ENCODE measurements around the gene KRTAP4-1.
"Not testable (repeated sequence)": the region's sequence is repeated elsewhere in the genome, so short reads cannot be mapped to it uniquely, and the experiment has no call there.

The KRTAP4-1 gene

DNA sequence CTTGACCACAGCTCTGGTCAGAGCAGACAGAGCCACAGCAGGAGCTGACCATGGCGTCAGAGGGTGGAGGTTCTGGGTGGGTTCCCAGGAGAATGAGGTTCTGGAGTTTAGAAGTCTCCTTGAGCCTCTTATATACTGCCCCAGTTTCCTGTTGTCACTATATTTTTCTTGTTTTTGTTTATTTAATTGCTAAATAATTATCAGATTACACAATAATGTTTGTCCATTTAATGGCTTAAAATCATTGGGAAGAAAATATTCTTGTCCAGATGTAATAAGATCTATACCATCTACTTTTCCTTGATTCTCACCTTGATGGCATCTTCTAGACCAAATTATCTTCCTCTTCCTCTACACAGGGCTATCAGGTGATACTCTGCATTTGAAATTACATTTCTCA, 16.6 kb downstream of the KRTAP4-1 start, which contains the start of gene KRTAP4-3:
Gene KRTAP4-3 (minus strand): TSS at position 101 of the 400 bp plus-strand sequence. CDS start 49 bp downstream, at position 52.
- no peak for DNase-seq

DNA sequence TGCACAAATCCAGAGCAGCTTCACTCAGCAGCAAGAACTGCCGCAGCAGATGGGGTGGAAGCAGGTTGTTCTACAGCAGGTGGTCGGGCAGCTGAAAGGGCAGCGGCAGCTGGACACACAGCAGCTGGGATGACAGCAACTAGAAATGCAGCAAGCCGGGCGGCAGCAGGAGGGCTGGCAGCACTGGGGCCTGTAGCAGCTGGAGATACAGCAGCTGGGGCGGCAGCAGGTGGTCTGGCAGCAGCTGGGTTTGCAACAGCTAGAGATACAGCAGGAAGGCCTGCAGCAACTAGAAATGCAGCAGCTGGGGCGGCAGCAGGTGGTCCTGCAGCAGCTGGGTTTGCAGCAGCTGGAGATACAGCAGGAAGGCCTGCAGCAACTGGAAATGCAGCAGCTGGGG, 17.1 kb downstream of the KRTAP4-1 start:
- DNase-seq = no peak

DNA sequence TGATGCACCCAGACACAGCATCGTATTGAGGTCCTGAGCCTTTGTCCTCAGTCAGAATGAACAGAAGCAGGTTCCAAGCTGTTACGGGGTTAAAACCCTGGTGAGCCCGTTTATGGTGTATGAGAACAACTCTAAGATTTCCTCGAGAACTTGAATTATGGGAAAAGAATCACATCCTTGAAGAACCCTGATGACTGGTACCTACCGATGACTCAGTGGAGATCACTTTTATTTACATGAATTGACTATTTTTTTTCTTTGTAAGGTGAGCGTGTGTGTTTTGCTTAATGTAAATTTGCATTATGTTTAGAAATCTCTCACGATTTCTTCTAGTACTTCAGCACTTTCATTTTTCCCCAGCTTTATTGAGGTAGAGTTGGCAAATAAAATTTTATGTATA, 20.9 kb downstream of the KRTAP4-1 start:
- DNase-seq = no peak

DNA sequence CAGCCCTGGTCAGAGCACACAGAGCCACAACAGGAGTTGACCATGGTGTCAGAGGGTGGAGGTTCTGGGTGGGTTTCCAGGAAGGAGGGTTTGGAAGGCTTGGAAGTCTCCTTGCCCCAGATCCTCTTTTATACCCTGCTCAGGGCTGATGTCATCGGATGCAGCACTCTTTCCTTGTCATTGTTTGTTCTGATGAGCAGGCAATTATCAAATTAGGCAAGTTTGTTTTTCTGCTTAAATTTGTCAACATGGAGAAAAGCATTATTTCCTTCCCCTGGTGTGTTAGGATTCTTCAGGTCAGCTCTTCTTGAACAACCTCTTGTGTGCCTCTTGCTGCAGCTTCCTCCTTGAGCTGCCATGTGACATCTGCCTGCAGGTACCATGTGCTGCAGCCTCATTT, 24.1 kb downstream of the KRTAP4-1 start, which contains the start of gene KRTAP4-4:
Gene KRTAP4-4 (minus strand): TSS at position 101 of the 400 bp plus-strand sequence. CDS start 57 bp downstream, at position 44.
- no peak for DNase-seq

DNA sequence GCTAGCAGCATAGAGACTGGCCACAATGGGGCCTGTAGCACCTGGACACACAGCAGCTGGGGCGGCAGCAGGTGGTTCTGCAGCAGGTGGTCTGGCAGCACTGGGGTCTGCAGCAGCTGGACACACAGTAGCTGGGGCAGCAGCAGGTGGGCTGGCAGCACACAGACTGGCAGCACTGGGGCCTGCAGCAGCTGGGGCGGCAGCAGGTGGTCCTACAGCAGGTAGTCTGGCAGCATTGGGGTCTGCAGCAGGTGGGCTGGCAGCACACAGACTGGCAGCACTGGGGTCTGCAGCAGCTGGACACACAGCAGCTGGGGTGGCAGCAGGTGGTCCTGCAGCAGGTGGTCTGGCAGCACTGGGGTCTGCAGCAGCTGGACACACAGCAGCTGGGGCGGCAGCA, 24.5 kb downstream of the KRTAP4-1 start:
- not testable (repeated sequence) for DNase-seq

DNA sequence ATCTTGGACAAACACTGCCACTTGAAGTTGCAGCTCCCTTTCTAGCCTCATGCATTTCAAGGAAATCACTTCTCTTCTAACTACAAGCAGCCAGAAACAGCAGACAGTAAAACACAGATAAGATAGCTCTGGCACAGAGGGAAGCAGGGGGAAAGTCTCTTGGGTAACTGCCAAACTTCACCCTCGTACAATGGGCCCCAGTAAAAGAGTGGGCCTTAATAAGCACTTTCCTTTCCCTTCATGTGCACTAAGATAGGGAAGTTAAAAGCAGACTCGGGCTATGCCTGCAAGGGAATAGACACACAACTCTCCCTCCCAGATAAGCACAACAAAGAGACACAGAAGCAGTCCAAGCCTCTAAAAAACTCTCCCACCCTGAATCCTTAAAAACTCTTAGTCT, 30.9 kb downstream of the KRTAP4-1 start:
- DNase-seq = no peak

DNA sequence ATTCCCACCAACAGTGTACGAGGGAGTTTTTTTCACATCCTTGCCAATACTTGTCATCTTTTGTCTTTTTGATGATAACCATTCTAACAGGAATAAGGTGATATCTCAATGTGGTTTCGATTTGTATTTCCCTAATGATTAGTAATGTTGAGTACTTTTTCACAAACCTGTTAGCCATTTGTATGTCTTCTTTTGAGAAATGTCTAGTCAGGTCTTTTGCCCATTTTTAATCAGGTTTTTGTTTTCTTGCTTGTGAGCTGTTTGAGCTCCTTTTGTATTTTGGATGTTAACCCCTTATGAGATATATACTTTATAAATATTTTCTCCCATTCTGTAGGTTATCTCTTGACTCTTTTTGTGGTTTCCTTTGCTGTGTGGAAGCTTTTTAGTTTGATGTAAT, 33.2 kb downstream of the KRTAP4-1 start:
- DNase-seq = no peak

DNA sequence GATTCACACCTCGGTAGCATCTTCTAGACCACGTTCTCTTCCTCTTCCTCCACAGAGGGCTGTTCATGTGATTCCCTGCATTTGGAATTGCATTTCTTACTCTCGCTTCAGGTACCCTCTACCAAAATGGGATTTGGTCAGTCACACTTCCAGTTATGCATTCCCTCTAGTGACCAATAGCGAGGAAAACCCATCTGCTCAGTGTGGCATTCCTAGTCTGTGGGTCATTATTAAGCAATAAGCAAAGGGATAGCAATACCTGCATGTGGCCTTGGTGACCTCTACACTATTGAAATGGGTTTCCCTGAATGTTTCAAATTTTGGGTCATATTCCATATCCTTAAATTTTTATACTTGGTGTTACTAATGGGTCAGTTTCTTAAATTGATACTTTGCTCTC, 34.7 kb downstream of the KRTAP4-1 start:
- no peak for DNase-seq

DNA sequence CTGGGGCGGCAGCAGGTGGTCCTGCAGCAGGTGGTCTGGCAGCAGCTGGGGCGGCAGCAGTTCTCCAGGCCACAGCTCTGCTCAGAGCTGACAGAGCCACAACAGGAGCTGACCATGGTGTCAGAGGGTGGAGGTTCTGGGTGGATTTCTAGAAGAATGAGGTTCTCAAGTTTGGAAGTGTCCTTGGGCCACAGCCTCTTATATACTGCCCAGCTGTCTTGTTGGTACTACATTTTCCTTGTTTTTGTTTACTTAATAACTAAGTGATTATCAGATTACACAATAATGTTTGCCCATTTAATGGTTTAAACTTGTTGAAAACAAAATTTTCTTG, 35.1 kb downstream of the KRTAP4-1 start, which contains the start of gene KRTAP4-5:
Gene KRTAP4-5 (minus strand): TSS at position 174 of the 334 bp plus-strand sequence. CDS start 58 bp downstream, at position 116.
- DNase-seq = no peak

DNA sequence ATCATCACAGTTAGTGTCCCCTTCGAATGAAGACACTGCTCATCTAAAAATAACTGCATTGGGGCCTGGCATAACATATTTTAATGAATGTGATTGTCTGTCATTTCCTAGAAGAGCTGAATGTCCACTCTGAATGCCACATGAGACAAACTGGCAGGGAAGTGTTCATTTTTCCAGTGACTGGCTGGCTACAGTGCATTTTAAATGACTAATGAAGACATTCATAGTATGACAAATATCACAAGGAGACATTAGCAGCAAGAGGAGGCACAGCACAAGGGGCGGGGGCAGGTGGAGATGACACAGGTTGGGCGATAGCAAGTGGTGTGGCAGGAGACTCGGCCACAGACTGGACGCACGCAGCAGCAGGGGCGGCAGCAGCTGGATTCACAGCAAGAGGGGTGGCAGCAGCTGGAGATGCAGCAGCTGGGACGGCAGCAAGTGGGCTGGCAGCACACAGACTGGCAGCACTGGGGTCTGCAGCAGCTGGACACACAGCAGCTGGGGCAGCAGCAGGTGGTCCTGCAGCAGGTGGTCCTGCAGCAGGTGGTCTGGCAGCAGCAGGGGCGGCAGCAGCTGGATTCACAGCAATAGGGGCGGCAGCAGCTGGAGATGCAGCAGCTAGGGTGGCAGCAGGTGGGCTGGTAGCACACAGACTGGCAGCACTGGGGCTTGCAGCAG, 35.6 kb downstream of the KRTAP4-1 start:
- DNase-seq = not testable (repeated sequence)

DNA sequence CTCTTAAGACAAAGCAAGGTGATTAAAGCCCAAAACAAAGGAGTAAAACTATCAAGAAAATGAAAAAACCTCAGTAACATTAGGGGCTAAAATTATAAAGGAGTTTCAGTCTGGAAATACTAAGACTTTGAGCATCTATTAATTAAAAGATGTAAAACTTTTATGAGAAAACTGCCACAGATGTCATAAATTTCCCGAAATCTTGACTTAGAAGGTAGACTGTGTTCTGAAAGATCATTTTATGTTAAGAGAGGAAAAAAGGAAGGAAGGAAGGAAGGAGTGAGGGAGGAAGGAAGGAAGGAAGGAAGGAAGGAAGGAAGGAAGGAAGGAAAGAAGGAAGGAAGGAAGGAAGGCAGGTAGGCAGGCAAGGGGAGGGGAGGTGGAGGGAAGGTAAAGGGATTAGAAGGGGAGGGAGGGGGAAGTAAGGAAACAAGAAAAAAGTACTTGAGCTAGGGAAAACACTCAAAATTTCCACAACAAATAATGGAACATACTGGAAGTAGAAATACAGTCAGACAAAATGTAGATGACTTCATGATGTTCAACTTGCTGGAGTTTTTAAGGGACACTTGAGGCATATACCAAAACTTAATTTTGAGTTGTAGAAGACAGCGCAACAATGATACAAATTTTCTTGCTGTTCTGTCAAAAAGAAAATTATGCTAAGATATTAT, 37.0 kb downstream of the KRTAP4-1 start:
- no peak for DNase-seq

DNA sequence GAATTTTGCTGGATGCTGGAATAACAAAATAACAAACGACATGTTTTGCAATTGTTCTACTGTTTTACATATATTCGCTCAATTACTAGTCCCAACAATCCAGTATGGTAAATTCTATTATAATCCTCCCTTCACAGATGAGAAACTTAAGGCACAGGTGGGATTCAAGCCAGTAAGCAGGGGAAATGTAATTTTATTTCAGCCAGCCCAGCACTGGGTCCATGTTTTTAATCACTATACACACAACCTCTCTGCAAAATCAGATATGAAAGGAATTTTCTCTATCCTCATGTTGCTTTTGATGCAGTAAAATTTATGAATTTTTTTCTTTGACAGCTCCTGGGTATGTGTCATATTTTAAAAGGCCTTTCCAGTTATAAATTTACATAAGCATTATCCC, 39.5 kb downstream of the KRTAP4-1 start:
- no peak for DNase-seq

DNA sequence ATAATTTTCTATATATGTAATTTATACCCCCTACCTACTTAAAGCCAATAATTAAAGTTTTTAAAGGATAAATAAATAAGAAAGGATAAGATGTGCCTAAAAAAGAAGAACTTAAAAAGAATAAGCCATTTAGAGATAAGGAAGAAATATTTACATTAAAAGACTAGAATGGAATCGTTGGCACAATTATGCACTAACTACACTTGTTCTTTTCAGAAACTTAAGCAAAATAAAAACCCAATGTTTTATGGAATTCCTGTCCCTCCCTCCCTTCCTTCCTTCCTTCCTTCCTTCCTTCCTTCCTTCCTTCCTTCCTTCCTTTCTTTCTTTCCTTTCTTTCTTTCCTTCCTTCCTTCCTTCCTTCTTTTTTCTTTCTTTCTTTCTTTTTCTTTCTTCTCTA, 39.9 kb downstream of the KRTAP4-1 start:
- DNase-seq = no peak

DNA sequence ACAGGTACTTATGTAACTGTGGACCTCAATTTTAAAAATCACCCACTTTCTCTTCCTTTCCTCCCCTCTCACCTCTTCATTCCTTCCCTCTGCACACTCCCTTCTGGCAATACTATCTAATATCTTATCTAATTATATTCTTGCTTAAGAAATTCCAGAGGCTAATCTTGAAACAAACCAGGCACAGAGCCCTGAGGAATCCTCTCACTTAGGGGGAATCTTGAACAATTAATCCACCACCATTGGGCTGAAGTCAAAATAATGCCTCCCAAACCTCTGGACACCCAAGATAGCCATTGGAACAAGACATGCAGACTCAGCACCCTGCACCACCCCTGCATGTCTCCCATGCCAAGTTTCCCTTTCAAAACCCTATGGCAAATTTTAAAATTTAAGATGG, 43.4 kb downstream of the KRTAP4-1 start:
- no peak for DNase-seq

DNA sequence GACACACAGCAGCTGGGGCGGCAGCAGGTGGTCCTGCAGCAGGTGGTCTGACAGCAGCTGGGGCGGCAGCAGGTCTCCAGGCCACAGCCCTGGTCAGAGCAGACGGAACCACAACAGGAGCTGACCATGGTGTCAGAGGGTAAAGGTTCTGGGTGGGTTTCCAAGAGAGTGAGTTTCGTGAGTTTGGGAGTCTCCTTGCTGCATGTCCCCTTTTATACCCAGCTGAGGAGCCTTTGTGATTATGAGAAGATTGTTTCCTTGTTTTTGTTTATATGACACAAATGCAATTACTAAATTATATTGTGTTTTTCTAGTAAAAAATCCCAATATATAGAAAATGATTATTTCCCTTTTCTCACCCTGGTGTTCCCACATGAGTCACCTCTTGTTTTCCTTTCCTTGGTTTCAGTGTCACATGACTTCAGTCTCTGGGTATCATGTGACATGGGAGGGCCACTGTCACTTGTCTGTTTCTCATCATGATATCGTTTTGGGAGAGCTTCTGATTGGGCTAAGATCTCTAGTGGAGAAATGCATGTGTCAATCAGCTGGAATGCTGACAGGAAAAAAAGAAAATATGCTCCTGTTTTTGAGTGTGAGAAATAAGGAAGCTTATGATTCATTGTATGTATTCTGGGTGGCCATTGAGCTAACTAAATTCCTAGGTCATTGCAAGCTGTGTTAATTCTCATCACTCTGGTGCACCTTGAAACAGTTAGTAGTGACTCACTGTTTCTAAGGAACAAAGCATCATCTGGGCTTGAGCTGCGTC, 44.2 kb downstream of the KRTAP4-1 start, which contains the start of gene KRTAP4-6:
Gene KRTAP4-6 (minus strand): TSS at position 185 of the 772 bp plus-strand sequence. CDS start 57 bp downstream, at position 128.
- DNase-seq = no peak

DNA sequence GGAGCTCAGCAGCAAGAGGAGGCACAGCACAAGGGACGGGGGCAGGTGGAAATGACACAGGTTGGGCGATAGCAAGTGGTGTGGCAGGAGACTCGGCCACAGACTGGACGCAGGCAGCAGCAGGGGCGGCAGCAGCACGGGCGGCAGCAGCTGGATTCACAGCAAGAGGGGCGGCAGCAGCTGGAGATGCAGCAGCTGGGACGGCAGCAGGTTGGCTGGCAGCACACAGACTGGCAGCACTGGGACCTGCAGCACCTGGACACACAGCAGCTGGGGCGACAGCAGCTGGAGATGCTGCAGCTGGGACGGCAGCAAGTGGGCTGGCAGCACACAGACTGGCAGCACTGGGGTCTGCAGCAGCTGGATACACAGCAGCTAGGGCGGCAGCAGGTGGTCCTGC, 44.8 kb downstream of the KRTAP4-1 start:
- DNase-seq = not testable (repeated sequence)

Measured in GDM1 (cell line).